GM21390 (cell line): ENCODE measurements around the gene ADGRG2.

Experiments used
- ATAC-seq: cut with Tn5 transposase; IDR thresholded peaks from one replicate; pipeline ENCODE4 v1.9.1; 2021; ENCODE audit not compliant: unreplicated experiment

Gene ADGRG2

GRCh38 chrX:19121898-19122640 lies at the start of gene ADGRG2:
ADGRG2 (minus strand) TSS chrX:19122468; CDS start chrX:19068834, 53,634 bp downstream.
- ATAC-seq: no peak

GRCh38 chrX:19168609-19169008 lies 46.3 kb upstream of the ADGRG2 start:
- no peak for ATAC-seq

- ATAC-seq: no peak
Measured at GRCh38 chrX:19162851-19163250, 40.6 kb upstream of the ADGRG2 start.

GRCh38 chrX:19156186-19156585 lies 33.9 kb upstream of the ADGRG2 start:
- no peak for ATAC-seq

GRCh38 chrX:19152762-19153161 lies 30.5 kb upstream of the ADGRG2 start:
- no peak for ATAC-seq

- no peak for ATAC-seq
Measured at GRCh38 chrX:19137067-19137466, 14.8 kb upstream of the ADGRG2 start.

GRCh38 chrX:19133784-19134183 lies 11.5 kb upstream of the ADGRG2 start:
- ATAC-seq: no peak

GRCh38 chrX:19133231-19133630 lies 11.0 kb upstream of the ADGRG2 start:
- no peak for ATAC-seq

GRCh38 chrX:19130628-19131027 lies 8.4 kb upstream of the ADGRG2 start:
- ATAC-seq: no peak

- ATAC-seq: no peak
Measured at GRCh38 chrX:19129694-19130093, 7.4 kb upstream of the ADGRG2 start.

GRCh38 chrX:19127649-19128168 lies 5.4 kb upstream of the ADGRG2 start:
- no peak for ATAC-seq

GRCh38 chrX:19122641-19123009 lies 357 bp upstream of the ADGRG2 start:
- ATAC-seq: no peak

- no peak for ATAC-seq
Measured at GRCh38 chrX:19121466-19121865, 802 bp downstream of the ADGRG2 start.

GRCh38 chrX:19110642-19111041 lies 11.6 kb downstream of the ADGRG2 start:
- no peak for ATAC-seq

- no peak for ATAC-seq
Measured at GRCh38 chrX:19107035-19107434, 15.2 kb downstream of the ADGRG2 start.

- no peak for ATAC-seq
Measured at GRCh38 chrX:19100586-19100985, 21.7 kb downstream of the ADGRG2 start.

GRCh38 chrX:19097553-19098283 lies 24.6 kb downstream of the ADGRG2 start:
- ATAC-seq: no peak

GRCh38 chrX:19096586-19096985 lies 25.7 kb downstream of the ADGRG2 start:
- no peak for ATAC-seq

GRCh38 chrX:19094654-19095053 lies 27.6 kb downstream of the ADGRG2 start:
- ATAC-seq: no peak

- ATAC-seq: no peak
Measured at GRCh38 chrX:19091596-19091995, 30.7 kb downstream of the ADGRG2 start.

- no peak for ATAC-seq
Measured at GRCh38 chrX:19089555-19090040, 32.7 kb downstream of the ADGRG2 start.

- no peak for ATAC-seq
Measured at GRCh38 chrX:19086102-19086772, 36.0 kb downstream of the ADGRG2 start.
